PC-9 (cell line): ENCODE results near the gene SYT2.

Source experiments
- EZH2 ChIP-seq: fragments of 200-600 bp; sonication (generic); IDR thresholded peaks from 2 replicates; pipeline ENCODE4 v1.8.0; 2017; ENCODE audit warnings: antibody characterized with exemption, low read depth
- TF ChIP-seq, protein P1 (sequence below): fragments of 200-600 bp; sonication (generic); conservative IDR thresholded peaks from 2 replicates; pipeline ENCODE4 v1.6.1; 2017; ENCODE audit warnings: mixed run types, antibody characterized with exemption, mild to moderate bottlenecking, moderate library complexity

DNA sequence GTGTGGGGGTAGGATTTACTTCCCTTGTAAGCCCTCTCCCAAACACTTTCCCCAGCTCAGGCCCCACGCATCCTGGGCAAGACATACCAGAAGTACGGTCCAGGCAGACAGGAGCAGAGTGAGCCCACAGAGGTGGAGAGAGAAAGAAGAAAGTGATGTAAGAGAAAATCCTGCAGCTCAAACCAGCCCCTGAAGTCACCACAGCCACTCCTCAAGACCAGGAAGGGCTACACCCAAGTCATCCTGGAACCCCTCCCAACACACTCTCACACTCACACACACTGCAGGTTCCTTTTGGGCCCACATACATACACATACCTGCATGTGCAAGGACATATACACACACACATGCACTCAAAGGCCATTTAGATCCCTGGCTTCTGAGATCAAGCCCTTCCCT is 106.8 kb downstream of the SYT2 start:
- TF ChIP-seq, protein P1, sequence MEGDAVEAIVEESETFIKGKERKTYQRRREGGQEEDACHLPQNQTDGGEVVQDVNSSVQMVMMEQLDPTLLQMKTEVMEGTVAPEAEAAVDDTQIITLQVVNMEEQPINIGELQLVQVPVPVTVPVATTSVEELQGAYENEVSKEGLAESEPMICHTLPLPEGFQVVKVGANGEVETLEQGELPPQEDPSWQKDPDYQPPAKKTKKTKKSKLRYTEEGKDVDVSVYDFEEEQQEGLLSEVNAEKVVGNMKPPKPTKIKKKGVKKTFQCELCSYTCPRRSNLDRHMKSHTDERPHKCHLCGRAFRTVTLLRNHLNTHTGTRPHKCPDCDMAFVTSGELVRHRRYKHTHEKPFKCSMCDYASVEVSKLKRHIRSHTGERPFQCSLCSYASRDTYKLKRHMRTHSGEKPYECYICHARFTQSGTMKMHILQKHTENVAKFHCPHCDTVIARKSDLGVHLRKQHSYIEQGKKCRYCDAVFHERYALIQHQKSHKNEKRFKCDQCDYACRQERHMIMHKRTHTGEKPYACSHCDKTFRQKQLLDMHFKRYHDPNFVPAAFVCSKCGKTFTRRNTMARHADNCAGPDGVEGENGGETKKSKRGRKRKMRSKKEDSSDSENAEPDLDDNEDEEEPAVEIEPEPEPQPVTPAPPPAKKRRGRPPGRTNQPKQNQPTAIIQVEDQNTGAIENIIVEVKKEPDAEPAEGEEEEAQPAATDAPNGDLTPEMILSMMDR: no peak
- no peak for TF ChIP-seq EZH2
